IMR-90 (cell line): ENCODE data around the gene SLC2A1. TPM values are rescaled to one million over a fixed set of nuclear protein-coding genes. Genes with fewer than 3 reads are reported as not detected.

Source experiments
- ATAC-seq: fragments of 200-7000 bp; cut with Tn5 transposase; 2 replicates; pipeline ENCODE4 v1.9.1; 2020; ENCODE audit warnings: low read depth, mild to moderate bottlenecking, moderate library complexity
- BruUV-seq: library from RNA; stranded (reverse); fragments of 400-500 nt; replicated peaks from 2 replicates; lab custom pipeline; 2021; lab: Mats Ljungman, UMichigan
- CTCF ChIA-PET: fragments of 300-600 bp; formaldehyde crosslinking; extraction: SDS; loops from one replicate; lab custom pipeline; 2021; ENCODE audit warnings: antibody characterized with exemption; lab: Yijun Ruan, JAX
- POLR2A ChIA-PET: fragments of 300-600 bp; sonication (Branson Sonifier 250); formaldehyde crosslinking; loops from one replicate; lab custom pipeline; 2022; ENCODE audit warnings: antibody characterized with exemption; ENCODE audit not compliant: unreplicated experiment; lab: Charles Lee
- DNase-seq: peaks from one replicate; pipeline ENCODE4 v3.0.0; 2013
- H2AFZ ChIP-seq: replicated peaks from 2 replicates; pipeline ENCODE3; 2013; ENCODE audit warnings: low read length, mild to moderate bottlenecking; ENCODE audit not compliant: poor library complexity
- H2AK5ac ChIP-seq: 2 replicates; pipeline ENCODE4 v1.6.1; 2013; ENCODE audit warnings: low read depth, low read length, inconsistent platforms
- H2AK9ac ChIP-seq: replicated peaks from 2 replicates; pipeline ENCODE3; 2013; ENCODE audit warnings: mild to moderate bottlenecking, low read depth, low read length, moderate library complexity; ENCODE audit not compliant: poor library complexity
- H2BK120ac ChIP-seq: 2 replicates; pipeline ENCODE4 v1.6.1; 2013; ENCODE audit warnings: low read depth, low read length, inconsistent platforms
- H2BK15ac ChIP-seq: 3 replicates; pipeline ENCODE4 v1.6.1; 2013; ENCODE audit warnings: low read depth, low read length, inconsistent platforms
- H2BK20ac ChIP-seq: 2 replicates; pipeline ENCODE4 v1.6.1; 2013; ENCODE audit warnings: low read depth, mild to moderate bottlenecking, inconsistent platforms, low read length, moderate library complexity
- H2BK5ac ChIP-seq: 2 replicates; pipeline ENCODE4 v1.6.1; 2013; ENCODE audit warnings: mild to moderate bottlenecking, low read depth, low read length, inconsistent platforms; ENCODE audit not compliant: poor library complexity, severe bottlenecking
- H3K14ac ChIP-seq: replicated peaks from 2 replicates; pipeline ENCODE4 v1.6.1; 2013; ENCODE audit warnings: low read depth, low read length, inconsistent platforms
- H3K18ac ChIP-seq: 2 replicates; pipeline ENCODE4 v1.6.1; 2013; ENCODE audit warnings: low read depth, low read length, control low read depth
- H3K23ac ChIP-seq: 2 replicates; pipeline ENCODE4 v1.6.1; 2013; ENCODE audit warnings: low read depth, low read length, inconsistent platforms
- H3K27ac ChIP-seq: 2 replicates; pipeline ENCODE4 v1.5.1; 2013; ENCODE audit warnings: mild to moderate bottlenecking, control low read depth, low read length; ENCODE audit not compliant: insufficient read depth
- H3K27me3 ChIP-seq: 2 replicates; pipeline ENCODE4 v1.6.1; 2013; ENCODE audit warnings: low read length; ENCODE audit not compliant: control insufficient read depth, insufficient read depth
- H3K36me3 ChIP-seq: 2 replicates; pipeline ENCODE4 v1.6.1; 2013; ENCODE audit warnings: low read length, mixed read lengths; ENCODE audit not compliant: control insufficient read depth, insufficient read depth
- H3K4ac ChIP-seq: 2 replicates; pipeline ENCODE4 v1.6.1; 2013; ENCODE audit warnings: low read depth, low read length, inconsistent platforms
- H3K4me1 ChIP-seq: 2 replicates; pipeline ENCODE4 v1.6.1; 2013; ENCODE audit warnings: low read length, mixed read lengths; ENCODE audit not compliant: control insufficient read depth, insufficient read depth
- H3K4me2 ChIP-seq: 2 replicates; pipeline ENCODE4 v1.6.1; 2013; ENCODE audit warnings: low read depth, mild to moderate bottlenecking, control low read depth, low read length, moderate library complexity
- H3K4me3 ChIP-seq: 2 replicates; pipeline ENCODE4 v1.5.1; 2013; ENCODE audit warnings: low read depth, mild to moderate bottlenecking, control low read depth, low read length, moderate library complexity; ENCODE audit not compliant: insufficient read depth
- H3K56ac ChIP-seq: 2 replicates; pipeline ENCODE4 v1.6.1; 2013; ENCODE audit warnings: low read length, inconsistent platforms; ENCODE audit not compliant: insufficient read depth; ENCODE audit errors: extremely low read depth
- H3K79me1 ChIP-seq, 2 experiments: 2 replicates each; pipeline ENCODE4 v1.6.1; 2013; ENCODE audit warnings: low read length in 2 of 2, inconsistent platforms in 1 of 2, low read depth in 1 of 2
- H3K9ac ChIP-seq: 2 replicates; pipeline ENCODE4 v1.6.1; 2013; ENCODE audit warnings: low read depth, low read length, control low read depth
- H3K9me1 ChIP-seq: 2 replicates; pipeline ENCODE4 v1.6.1; 2013; ENCODE audit warnings: low read length, inconsistent platforms; ENCODE audit not compliant: insufficient read depth
- H3K9me3 ChIP-seq: 2 replicates; pipeline ENCODE4 v1.6.1; 2013; ENCODE audit warnings: low read length; ENCODE audit not compliant: control insufficient read depth, insufficient read depth
- H4K20me1 ChIP-seq: 2 replicates; pipeline ENCODE4 v1.6.1; 2013; ENCODE audit warnings: low read length, inconsistent platforms; ENCODE audit not compliant: insufficient read depth
- H4K5ac ChIP-seq: 2 replicates; pipeline ENCODE4 v1.6.1; 2013; ENCODE audit warnings: mild to moderate bottlenecking, low read depth, low read length, control low read depth
- H4K8ac ChIP-seq, 2 experiments: 2 replicates each; pipeline ENCODE4 v1.6.1; 2013; ENCODE audit warnings: low read depth in 2 of 2, low read length in 2 of 2, control low read depth in 1 of 2, inconsistent platforms in 1 of 2
- H4K91ac ChIP-seq: 2 replicates; pipeline ENCODE4 v1.6.1; 2013; ENCODE audit warnings: low read depth, low read length, inconsistent platforms; ENCODE audit not compliant: insufficient read depth
- BHLHE40 ChIP-seq: fragments of 150-350 bp; IDR thresholded peaks from 2 replicates; pipeline ENCODE4 v1.6.1; 2016; ENCODE audit warnings: mild to moderate bottlenecking, low read depth, low read length
- CEBPB ChIP-seq: IDR thresholded peaks from 2 replicates; pipeline ENCODE4 v1.6.1; 2012; ENCODE audit warnings: low read depth, low read length, improper control_type of control experiment
- CHD1 ChIP-seq: IDR thresholded peaks from 2 replicates; pipeline ENCODE4 v1.6.1; 2012; ENCODE audit warnings: low read depth, low read length, improper control_type of control experiment
- CTCF ChIP-seq: conservative IDR thresholded peaks from 2 replicates; pipeline ENCODE4 v1.5.1; 2012; ENCODE audit warnings: mild to moderate bottlenecking, low read depth, low read length, improper control_type of control experiment
- ELK1 ChIP-seq: fragments of 150-350 bp; IDR thresholded peaks from 2 replicates; pipeline ENCODE4 v1.6.1; 2016; ENCODE audit warnings: low read depth, mild to moderate bottlenecking, low read length, moderate library complexity, borderline replicate concordance
- FOS ChIP-seq: fragments of 150-350 bp; IDR thresholded peaks from 2 replicates; pipeline ENCODE4 v1.6.1; 2016; ENCODE audit warnings: low read depth, low read length
- MAFK ChIP-seq: IDR thresholded peaks from 2 replicates; pipeline ENCODE4 v1.6.1; 2012; ENCODE audit warnings: low read depth, low read length, improper control_type of control experiment
- MAZ ChIP-seq: IDR thresholded peaks from 2 replicates; pipeline ENCODE4 v1.6.1; 2012; ENCODE audit warnings: low read depth, mild to moderate bottlenecking, low read length, improper control_type of control experiment, moderate library complexity, borderline replicate concordance
- MXI1 ChIP-seq: IDR thresholded peaks from 2 replicates; pipeline ENCODE4 v1.6.1; 2012; ENCODE audit warnings: low read depth, mild to moderate bottlenecking, low read length, moderate library complexity, borderline replicate concordance
- NFE2L2 ChIP-seq: fragments of 150-350 bp; IDR thresholded peaks from 2 replicates; pipeline ENCODE4 v1.6.1; 2016; ENCODE audit warnings: low read depth, mild to moderate bottlenecking, low read length
- POLR2A ChIP-seq: IDR thresholded peaks from 2 replicates; pipeline ENCODE4 v1.6.1; 2012; ENCODE audit warnings: mild to moderate bottlenecking, low read depth, low read length
- RAD21 ChIP-seq: IDR thresholded peaks from 2 replicates; pipeline ENCODE4 v1.6.1; 2012; ENCODE audit warnings: low read length, improper control_type of control experiment
- RCOR1 ChIP-seq: IDR thresholded peaks from 2 replicates; pipeline ENCODE4 v1.6.1; 2012; ENCODE audit warnings: mild to moderate bottlenecking, low read length, improper control_type of control experiment; ENCODE audit not compliant: insufficient replicate concordance
- RFX5 ChIP-seq: IDR thresholded peaks from 2 replicates; pipeline ENCODE4 v1.8.0; 2012; ENCODE audit warnings: low read depth, mild to moderate bottlenecking, low read length, moderate library complexity
- SMC3 ChIP-seq: fragments of 150-350 bp; IDR thresholded peaks from 2 replicates; pipeline ENCODE4 v1.6.1; 2016; ENCODE audit warnings: low read depth, mild to moderate bottlenecking, antibody characterized with exemption, low read length, moderate library complexity
- USF2 ChIP-seq: fragments of 150-350 bp; IDR thresholded peaks from 2 replicates; pipeline ENCODE4 v1.6.1; 2017; ENCODE audit warnings: mild to moderate bottlenecking, antibody characterized with exemption, low read length, low read depth
- WGBS, 2 experiments: methylation state at CpG; one replicate each; pipeline versions ENCODE4 v1.1.5 to v1.1.7; 2013; ENCODE audit warnings: missing lambda C conversion rate in 2 of 2; ENCODE audit not compliant: insufficient read length in 1 of 2; ENCODE audit errors: extremely low coverage in 2 of 2; 5-methylcytosine and 5-hydroxymethylcytosine counted together
- dilution Hi-C: fragments of 300-500 bp; cut with HindIII; formaldehyde crosslinking; loops from one replicate; pipeline ENCODE4 v1.14.3; 2018; ENCODE audit warnings: low sequenced_read_pairs; ENCODE audit not compliant: unreplicated experiment
- in situ Hi-C: fragments of 300-500 bp; cut with MboI; formaldehyde crosslinking; loops from 3 replicates; pipeline ENCODE4 v1.14.3; 2019; ENCODE audit warnings: low sequenced_read_pairs, inconsistent platforms, mixed read lengths
- intact Hi-C: fragments of 100-400 bp; cut with micrococcal nuclease; formaldehyde crosslinking; loops from 2 replicates; pipeline ENCODE4 v1.10.0; 2022
- polyA plus RNA-seq, 3 experiments: library from polyadenylated mRNA; depleted of rRNA; stranded (reverse); fragments of >200 nt; gene quantifications; 2 replicates each; pipeline ENCODE4 v1.2.3, GENCODE V29; 2012; ENCODE audit warnings: low replicate concordance in 1 of 3
- total RNA-seq: library from RNA; depleted of rRNA; stranded (reverse); fragments of >200 nt; gene quantifications from 2 replicates; pipeline ENCODE4 v1.2.3, GENCODE V29; 2012

The SLC2A1 gene
- total and polyA plus RNA-seq, 2 of the 4 experiments (the other 2 are of a cell fraction), result 200 to 395 TPM

- H2AK9ac ChIP-seq, result peak overlapping the region; percentile 6
- H3K27me3 ChIP-seq, result no peaks in the 10 kb centered on the region
- TF ChIP-seq MAZ (no peak), MXI1 (no peak), SMC3 (no peak), CTCF (no peak), ELK1 (no peak), CHD1 (no peak), RFX5 (no peak), MAFK (no peak), RAD21 (no peak), USF2 (no peak), NFE2L2 (no peak), BHLHE40 (no peak), FOS (no peak), CEBPB (no peak), POLR2A (no peak), RCOR1 (no peak)
- H3K9me1 ChIP-seq, result peaks cover 42% of the 10 kb centered on the region
- H2BK5ac ChIP-seq, result peak overlapping the region; percentile 25
- no peak overlapping the region for H2BK20ac ChIP-seq
- no peak overlapping the region for H2AFZ ChIP-seq
- H3K27ac ChIP-seq, result peak overlapping the region; percentile 33; the same call in 1 of the 2 replicates
- DNase-seq (no peak), ATAC-seq (no peak)
- 0 out of 2 replicates have a peak overlapping the region, but pooled peaks have one; percentile 8 for H4K91ac ChIP-seq
- peak overlapping the region in 1 of 2 experiments; percentile 27; a peak in 2 of 4 replicates for H4K8ac ChIP-seq
- no peak overlapping the region for H2AK5ac ChIP-seq
- H3K9me3 ChIP-seq, result no peaks in the 10 kb centered on the region
- 100% methylated on average over 2 of the region's 11 CpGs; no CpG with 5 or more reads in 1 of the 2 experiments for WGBS, 2 experiments
- ChIA-PET POLR2A (no interaction called here), CTCF (no interaction called here)
- no peak overlapping the region for H3K9ac ChIP-seq
- H2BK120ac ChIP-seq, result no peak overlapping the region
- H3K18ac ChIP-seq, result no peak overlapping the region
- H3K14ac ChIP-seq, result 0 out of 2 replicates have a peak overlapping the region, but pooled peaks have one; percentile 7
- in situ Hi-C loops (no loop called here), intact Hi-C loops (loop anchor here (1.0 kb wide), 1 partner anchor 141 kb away; no protein-coding TSS in a partner anchor), dilution Hi-C loops (no loop called here)
- no peak overlapping the region for H3K23ac ChIP-seq
- H3K56ac ChIP-seq, result no peak overlapping the region
- BruUV-seq, result no TSS peak
- peaks cover 52 to 99% of the 10 kb centered on the region in 2 experiments for H3K79me1 ChIP-seq
- H4K5ac ChIP-seq, result no peak overlapping the region; the same call in 1 of the 2 replicates
- no peak overlapping the region for H3K4me2 ChIP-seq
- no peak overlapping the region for H3K4me3 ChIP-seq
- H3K4ac ChIP-seq, result 0 out of 2 replicates have a peak overlapping the region, but pooled peaks have one; percentile 24
- peaks cover 89% of the 10 kb centered on the region for H3K36me3 ChIP-seq
- H2BK15ac ChIP-seq, result no peak overlapping the region
- peaks cover 84% of the 10 kb centered on the region for H4K20me1 ChIP-seq
- H3K4me1 ChIP-seq, result peaks cover 26% of the 10 kb centered on the region
Observed at GRCh38 chr1:42931911-42932422, 26.7 kb downstream of the SLC2A1 start.
